H1 (cell line): ENCODE data around the gene C2orf72.

Experiments
- ASH2L ChIP-seq: fragments of 200-600, 300-600 bp; sonication (generic); IDR thresholded peaks from one replicate; pipeline ENCODE4 v1.7.1; 2017; ENCODE audit warnings: low read length
- CHD2 ChIP-seq: IDR thresholded peaks from 2 replicates; pipeline ENCODE4 v1.6.1; 2012; ENCODE audit warnings: low read length, improper control_type of control experiment
- CTCF ChIP-seq, 3 experiments: IDR thresholded peaks; 1 replicate in 2 of 3; 2 replicates in 1 of 3; pipeline versions ENCODE4 v1.5.1 to v1.6.1; 2011; ENCODE audit warnings: low read length in 3 of 3, mild to moderate bottlenecking in 3 of 3, inconsistent platforms in 2 of 3, low read depth in 1 of 3, moderate library complexity in 1 of 3; ENCODE audit not compliant: insufficient read depth in 1 of 3; ENCODE audit errors: control extremely low read depth in 1 of 3
- EGR1 ChIP-seq: IDR thresholded peaks from 2 replicates; pipeline ENCODE4 v1.6.1; 2011; ENCODE audit warnings: low read depth, low read length, borderline replicate concordance
- JUN ChIP-seq: IDR thresholded peaks from 2 replicates; pipeline ENCODE4 v1.6.1; 2011; ENCODE audit warnings: low read depth, mild to moderate bottlenecking, improper control_type of control experiment, low read length
- NANOG ChIP-seq: IDR thresholded peaks from 2 replicates; pipeline ENCODE4 v1.6.1; 2011; ENCODE audit warnings: low read length, low read depth, mild to moderate bottlenecking, inconsistent platforms; ENCODE audit not compliant: insufficient read depth, poor library complexity, severe bottlenecking
- POLR2A ChIP-seq, 2 experiments: IDR thresholded peaks; 1 replicate in 1 of 2; 2 replicates in 1 of 2; pipeline ENCODE4 v1.6.1; 2011; ENCODE audit warnings: low read depth in 2 of 2, low read length in 2 of 2, mild to moderate bottlenecking in 2 of 2; ENCODE audit errors: control extremely low read depth in 1 of 2
- SP2 ChIP-seq: IDR thresholded peaks from 2 replicates; pipeline ENCODE4 v1.6.1; 2012; ENCODE audit warnings: mild to moderate bottlenecking, low read length, inconsistent platforms
- TAF1 ChIP-seq: IDR thresholded peaks from 2 replicates; pipeline ENCODE4 v1.6.1; 2011; ENCODE audit warnings: mild to moderate bottlenecking, low read depth, low read length
- TBP ChIP-seq: IDR thresholded peaks from 2 replicates; pipeline ENCODE4 v1.6.1; 2011; ENCODE audit warnings: low read depth, low read length, improper control_type of control experiment
- TCF12 ChIP-seq: IDR thresholded peaks from 2 replicates; pipeline ENCODE4 v1.6.1; 2011; ENCODE audit warnings: low read depth, mild to moderate bottlenecking, low read length

- TF ChIP-seq JUN (no peak), POLR2A (IDR thresholded peaks at IDR 0.05; ENCODE audit: control extremely low read depth in 1 of 2, low read depth in 2 of 2, low read length in 2 of 2) (no peak), CHD2 (no peak), CTCF (IDR thresholded peaks at IDR 0.05; ENCODE audit: control extremely low read depth in 1 of 3, insufficient read depth in 1 of 3, low read depth in 1 of 3, low read length in 3 of 3) (no peak), ASH2L (no peak), TAF1 (no peak), SP2 (no peak), TBP (no peak), EGR1 (no peak), NANOG (no peak), TCF12 (no peak)
Observed at GRCh38 chr2:231041061-231041689, 3.9 kb downstream of the C2orf72 start.
